GM23338 (cell line): Measurements from ENCODE around the gene ZSCAN32. TPM values are rescaled to one million over a fixed set of nuclear protein-coding genes. Genes with fewer than 3 reads are reported as not detected.

Experiments used
- ATAC-seq: fragments of 200-7000 bp; cut with Tn5 transposase; 3 replicates; pipeline ENCODE4 v1.9.1; 2020
- DNase-seq: peaks from one replicate; pipeline ENCODE4 v3.0.0-alpha.2; 2015; ENCODE audit warnings: low spot score
- H2AFZ ChIP-seq: fragments of 200-600 bp; sonication (generic); 2 replicates; pipeline ENCODE4 v1.8.0; 2016; ENCODE audit warnings: antibody characterized with exemption, mild to moderate bottlenecking, moderate library complexity
- H3F3A ChIP-seq: fragments of 200-600 bp; sonication (generic); replicated peaks from 2 replicates; pipeline ENCODE4 v1.8.0; 2017; ENCODE audit warnings: antibody characterized with exemption, mixed run types, low read depth
- H3K27ac ChIP-seq: fragments of 200-600 bp; sonication (generic); 2 replicates; pipeline ENCODE4 v1.6.1; 2016; ENCODE audit warnings: low read depth
- H3K27me3 ChIP-seq: fragments of 200-600 bp; sonication (generic); 2 replicates; pipeline ENCODE4 v1.8.0; 2016; ENCODE audit warnings: mild to moderate bottlenecking, mixed run types, moderate library complexity; ENCODE audit not compliant: insufficient read depth
- H3K36me3 ChIP-seq: fragments of 200-600 bp; sonication (generic); 2 replicates; pipeline ENCODE4 v1.8.0; 2016; ENCODE audit warnings: mild to moderate bottlenecking; ENCODE audit not compliant: insufficient read depth
- H3K4me1 ChIP-seq: fragments of 200-600 bp; sonication (generic); 2 replicates; pipeline ENCODE4 v1.8.0; 2016; ENCODE audit warnings: mild to moderate bottlenecking, moderate library complexity; ENCODE audit not compliant: insufficient read depth
- H3K4me2 ChIP-seq: fragments of 200-600 bp; sonication (generic); 2 replicates; pipeline ENCODE4 v1.7.1; 2017; ENCODE audit warnings: mixed run types
- H3K4me3 ChIP-seq: fragments of 200-600 bp; sonication (generic); 2 replicates; pipeline ENCODE4 v1.6.1; 2016; ENCODE audit warnings: mixed run types
- H3K79me2 ChIP-seq: fragments of 200-600 bp; sonication (generic); replicated peaks from 2 replicates; pipeline ENCODE4 v1.8.0; 2017; ENCODE audit warnings: mild to moderate bottlenecking; ENCODE audit not compliant: insufficient read depth
- H3K9me2 ChIP-seq: fragments of 200-600 bp; sonication (generic); 2 replicates; pipeline ENCODE4 v1.8.0; 2017; ENCODE audit not compliant: insufficient read depth
- H4K20me1 ChIP-seq: fragments of 200-600 bp; sonication (generic); replicated peaks from 2 replicates; pipeline ENCODE4 v1.8.0; 2017; ENCODE audit warnings: mild to moderate bottlenecking; ENCODE audit not compliant: insufficient read depth
- H3K27ac Mint-ChIP-seq: 2 replicates; pipeline ENCODE4 v1.8.0; 2020; ENCODE audit warnings: inconsistent platforms, mild to moderate bottlenecking, moderate library complexity, mixed read lengths
- H3K27me3 Mint-ChIP-seq: 3 replicates; pipeline ENCODE4 v1.8.0; 2022; ENCODE audit warnings: low read depth, mild to moderate bottlenecking, moderate library complexity, mixed read lengths, inconsistent platforms; ENCODE audit not compliant: insufficient read depth, poor library complexity
- H3K36me3 Mint-ChIP-seq: 3 replicates; pipeline ENCODE4 v1.8.0; 2021; ENCODE audit warnings: low read depth, mild to moderate bottlenecking, inconsistent platforms, moderate library complexity, mixed read lengths
- H3K4me1 Mint-ChIP-seq: 3 replicates; pipeline ENCODE4 v1.8.0; 2020; ENCODE audit warnings: mild to moderate bottlenecking, inconsistent platforms, mixed read lengths
- H3K4me3 Mint-ChIP-seq: 3 replicates; pipeline ENCODE4 v1.8.0; 2021; ENCODE audit warnings: moderate library complexity, mild to moderate bottlenecking, inconsistent platforms, mixed read lengths
- H3K9me3 Mint-ChIP-seq: 3 replicates; pipeline ENCODE4 v1.8.0; 2020; ENCODE audit warnings: moderate library complexity, mild to moderate bottlenecking, inconsistent platforms, mixed read lengths
- CTCF ChIP-seq, 2 experiments: fragments of 200-600 bp in 1 of 2; sonication (generic) in 1 of 2; conservative IDR thresholded peaks; 2 replicates each; pipeline versions ENCODE4 v1.5.1 to v1.6.1; 2016 to 2017; ENCODE audit warnings: antibody characterized with exemption in 2 of 2, low read depth in 2 of 2, mild to moderate bottlenecking in 2 of 2, moderate library complexity in 1 of 2
- EZH2 ChIP-seq: fragments of 200-600 bp; sonication (generic); IDR thresholded peaks from one replicate; pipeline ENCODE4 v1.8.0; 2017; ENCODE audit warnings: antibody characterized with exemption, mild to moderate bottlenecking, low read depth; ENCODE audit not compliant: unreplicated experiment
- NANOG ChIP-seq: IDR thresholded peaks from 2 replicates; pipeline ENCODE4 v1.6.1; 2016; ENCODE audit warnings: antibody characterized with exemption, borderline replicate concordance
- STAT1 ChIP-seq: IDR thresholded peaks from one replicate; pipeline ENCODE4 v1.6.1; 2016; ENCODE audit warnings: antibody characterized with exemption; ENCODE audit not compliant: unreplicated experiment
- ZNF114 ChIP-seq: fragments of 250-450 bp; sonication (Bioruptor Pico); IDR thresholded peaks from 2 replicates; pipeline ENCODE4 v1.5.0; 2020; ENCODE audit warnings: mild to moderate bottlenecking, moderate library complexity
- ZNF462 ChIP-seq: fragments of 250-450 bp; sonication (Bioruptor Pico); IDR thresholded peaks from 2 replicates; pipeline ENCODE4 v1.5.0; 2020; ENCODE audit warnings: mild to moderate bottlenecking, moderate library complexity
- polyA plus RNA-seq: library from polyadenylated mRNA; unstranded; fragments of >200 nt; fragmentation: Nextera tagmentation; extraction: Ambion mirVana; gene quantifications from 2 replicates; pipeline ENCODE4 v1.2.1, GENCODE V29; 2016
- total RNA-seq: library from RNA; depleted of rRNA; stranded (reverse); fragments of >200 nt; shearing (Covaris generic); gene quantifications from 2 replicates; pipeline ENCODE4 v1.2.3, GENCODE V29; 2014

ZSCAN32 gene
- total and polyA plus RNA-seq, 2 experiments from 2014 or later: 11.7 to 19.2 TPM

- Mint-ChIP-seq H3K4me3 (no peak overlapping the region), H3K27me3 (peaks cover 10% of the 10 kb centered on the region), H3K9me3 (peaks cover 19% of the 10 kb centered on the region), H3K27ac (no peak overlapping the region), H3K4me1 (no peaks in the 10 kb centered on the region), H3K36me3 (peaks cover 31% of the 10 kb centered on the region)
- Histone ChIP-seq H3K79me2 (peaks cover 20% of the 10 kb centered on the region), H2AFZ (no peak overlapping the region), H3K27ac (no peak overlapping the region), H4K20me1 (peaks cover 2% of the 10 kb centered on the region; the same call in 1 of the 2 replicates), H3K9me2 (no peaks in the 10 kb centered on the region), H3K4me3 (no peak overlapping the region), H3F3A (no peaks in the 10 kb centered on the region), H3K4me2 (no peak overlapping the region), H3K4me1 (no peaks in the 10 kb centered on the region; the same call in 1 of the 2 replicates), H3K27me3 (no peaks in the 10 kb centered on the region), H3K36me3 (no peaks in the 10 kb centered on the region; the same call in 1 of the 2 replicates)
- ATAC-seq (no peak), DNase-seq (no peak)
- TF ChIP-seq NANOG (no peak), EZH2 (no peak), ZNF114 (CRISPR knock-in tag) (no peak), STAT1 (no peak)
Observed at GRCh38 chr16:3439637-3440036, 38.8 kb upstream of the ZSCAN32 start.

- H3K4me1 ChIP-seq: no peaks in the 10 kb centered on the region
- H3F3A ChIP-seq: no peaks in the 10 kb centered on the region
- DNase-seq (no peak), ATAC-seq (no peak)
- H3K79me2 ChIP-seq: no peaks in the 10 kb centered on the region
- H4K20me1 ChIP-seq: peaks cover 7% of the 10 kb centered on the region
- no peaks in the 10 kb centered on the region for H3K27me3 ChIP-seq
- H3K4me2 ChIP-seq: no peak overlapping the region
- H3K4me3 Mint-ChIP-seq: no peak overlapping the region
- no peak overlapping the region for H3K27ac ChIP-seq
- peaks cover 1% of the 10 kb centered on the region for H3K9me3 Mint-ChIP-seq
- no peaks in the 10 kb centered on the region for H3K9me2 ChIP-seq
- H3K4me3 ChIP-seq: no peak overlapping the region
- H3K4me1 Mint-ChIP-seq: no peaks in the 10 kb centered on the region
- no peaks in the 10 kb centered on the region for H3K36me3 ChIP-seq
- no peak overlapping the region for H2AFZ ChIP-seq
- H3K27ac Mint-ChIP-seq: no peak overlapping the region
- TF ChIP-seq STAT1: no peak
- no peak for TF ChIP-seq NANOG
- TF ChIP-seq CTCF (conservative IDR thresholded peaks at IDR 0.05; ENCODE audit: low read depth in 2 of 2): no peak
- no peak for TF ChIP-seq EZH2
- no peak for TF ChIP-seq ZNF462 (CRISPR knock-in tag)
- TF ChIP-seq ZNF114 (CRISPR knock-in tag): no peak
- H3K27me3 Mint-ChIP-seq: no peaks in the 10 kb centered on the region
- peaks cover 7% of the 10 kb centered on the region for H3K36me3 Mint-ChIP-seq
Observed at GRCh38 chr16:3434373-3434772, 33.6 kb upstream of the ZSCAN32 start.
